Ovary (tissue), 9 donors: ENCODE data around the gene LIPF. TPM values are rescaled to one million over a fixed set of nuclear protein-coding genes. Genes with fewer than 3 reads are reported as not detected.

ENCODE experiments used
- DNase-seq, 5 donors: peaks; one replicate each; pipeline ENCODE4 v3.0.0-alpha.2; 2019 to 2020
- H3K27ac ChIP-seq, 2 donors: fragments of 200-600 bp; one replicate each; pipeline versions ENCODE4 v1.5.1 to v1.8.0; 2019 to 2022
- H3K27me3 ChIP-seq: fragments of 200-600 bp; one replicate; pipeline ENCODE4 v1.8.0; 2022
- H3K36me3 ChIP-seq: fragments of 200-600 bp; sonication (generic); one replicate; pipeline ENCODE4 v1.5.1; 2019
- H3K4me1 ChIP-seq: one replicate; pipeline ENCODE4 v1.8.1; 2013; ENCODE audit warnings: mild to moderate bottlenecking, moderate library complexity; ENCODE audit not compliant: insufficient read depth
- H3K4me3 ChIP-seq: fragments of 200-600 bp; sonication (generic); one replicate; pipeline ENCODE4 v1.5.1; 2017
- H3K9me3 ChIP-seq, 2 donors: fragments of 200-600 bp in 1 of 2; sonication (generic) in 1 of 2; one replicate each; pipeline versions ENCODE4 v1.5.1 to v1.8.1; 2013 to 2019; ENCODE audit warnings: mild to moderate bottlenecking in 1 of 2, moderate library complexity in 1 of 2
- EP300 ChIP-seq: sonication (generic); formaldehyde crosslinking; IDR thresholded peaks from one replicate; pipeline ENCODE4 v1.6.1; 2017; ENCODE audit warnings: antibody characterized with exemption
- POLR2A ChIP-seq: fragments of 450-650 bp; IDR thresholded peaks from one replicate; pipeline ENCODE4 v1.6.1; 2017; ENCODE audit warnings: antibody characterized with exemption, mild to moderate bottlenecking, moderate library complexity
- WGBS, 3 donors: extraction: QIAGEN DNeasy Blood & Tissue Kit in 1 of 3; methylation state at CpG; one replicate each; pipeline versions ENCODE4 v1.1.5 to v1.1.7; 2013 to 2017; 5-methylcytosine and 5-hydroxymethylcytosine counted together
- intact Hi-C, 4 donors: fragments of 100-400 bp; cut with DNase I; formaldehyde crosslinking; loops; one replicate each; pipeline versions ENCODE4 v1.11.0 to v1.15.1; 2022 to 2023
- polyA plus RNA-seq, 2 donors: library from polyadenylated mRNA; stranded (reverse); fragments of 200-250 nt in 1 of 2; fragments of 350-450 nt in 1 of 2; fragmentation: Illumina TruSeq in 1 of 2; extraction: RNeasy Lipid Tissue Mini Kit (QIAGEN cat#74804) in 1 of 2; gene quantifications; one replicate each; pipeline ENCODE4 v1.2.3, GENCODE V29; 2013 to 2014
- total RNA-seq, 7 donors: library from RNA; depleted of rRNA in 2 of 7; stranded (reverse); fragments of >200 nt in 2 of 7; fragmentation: NEBNext Ultra II Directional in 3 of 7; extraction: Animal tissue kit (Norgen Biotek cat#: 25700) in 3 of 7; gene quantifications; one replicate each; pipeline versions ENCODE4 v1.1.0 to v1.2.4, GENCODE V29; 2016 to 2023
- TF ChIP-seq, protein P1 (sequence below), 3 donors: fragments of 450-650 bp in 2 of 3; fragments of 200-600 bp in 1 of 3; IDR thresholded peaks; one replicate each; pipeline versions ENCODE4 v1.5.1 to v1.8.0; 2016 to 2022; ENCODE audit warnings: antibody characterized with exemption in 3 of 3, mild to moderate bottlenecking in 1 of 3
- donor health status: DM: no; HTN: no; CAD: no; lungs with moderate emphysema.
- donor health status: DM: no; HTN: no; CAD: no.
- donor health status: Bipolar disorder and iron deficiency.
- donor health status: DM: yes; HTN: yes; CAD: no.
- donor health status: DM: no; HTN: no; CAD: no.
- donor health status: DM: yes; HTN: yes; CAD: no.

Gene LIPF
- total and polyA plus RNA-seq, 9 donors: 0.75 TPM; not detected in 8

DNA sequence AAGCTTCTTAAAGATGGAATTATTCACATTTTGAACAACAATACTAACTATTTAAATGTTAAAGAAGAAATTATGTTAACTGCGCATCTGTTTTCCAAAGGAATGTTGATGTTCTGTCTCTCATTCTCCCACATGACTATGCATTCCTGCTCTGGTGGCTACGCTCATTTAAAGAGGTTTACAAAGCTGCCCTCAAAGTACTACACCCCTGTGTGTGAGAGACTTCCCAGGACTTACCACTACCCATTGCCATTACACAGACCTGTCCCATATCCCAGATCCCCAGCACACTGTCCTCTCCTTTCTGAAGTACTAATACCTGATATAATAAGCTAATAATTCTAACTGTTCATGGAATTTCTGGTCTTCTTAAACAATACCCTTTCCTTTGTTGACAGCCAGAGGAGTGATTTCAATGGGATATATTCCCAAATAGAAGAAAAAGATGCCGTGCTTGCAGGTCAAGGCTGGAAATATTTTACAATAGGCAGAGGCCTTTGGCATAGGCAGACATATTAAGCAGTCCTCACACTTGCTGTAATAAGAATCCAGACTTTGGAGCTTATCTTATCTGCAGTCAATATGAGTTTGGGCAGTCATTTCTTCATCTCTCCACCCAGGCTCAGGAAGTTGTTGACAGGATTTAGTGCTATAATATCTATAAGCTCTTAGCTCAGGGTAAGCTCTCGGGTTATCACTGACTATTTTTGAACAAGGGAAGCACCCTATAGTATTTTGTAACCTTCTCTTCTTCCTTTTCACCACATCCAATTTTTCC lies 12.2 kb downstream of the LIPF start:
- H3K27me3 ChIP-seq: no peaks in the 10 kb centered on the region
- no peaks in the 10 kb centered on the region for H3K36me3 ChIP-seq
- H3K9me3 ChIP-seq: no peaks in the 10 kb centered on the region
- no peak overlapping the region for H3K27ac ChIP-seq
- intact Hi-C loops: no loop called here
- WGBS, 3 donors: 60 to 86% (median 62%) methylated on average over 4 of the region's 4 CpGs
- no peak for DNase-seq
- no peak overlapping the region for H3K4me3 ChIP-seq
- no peaks in the 10 kb centered on the region for H3K4me1 ChIP-seq
- TF ChIP-seq, protein P1, sequence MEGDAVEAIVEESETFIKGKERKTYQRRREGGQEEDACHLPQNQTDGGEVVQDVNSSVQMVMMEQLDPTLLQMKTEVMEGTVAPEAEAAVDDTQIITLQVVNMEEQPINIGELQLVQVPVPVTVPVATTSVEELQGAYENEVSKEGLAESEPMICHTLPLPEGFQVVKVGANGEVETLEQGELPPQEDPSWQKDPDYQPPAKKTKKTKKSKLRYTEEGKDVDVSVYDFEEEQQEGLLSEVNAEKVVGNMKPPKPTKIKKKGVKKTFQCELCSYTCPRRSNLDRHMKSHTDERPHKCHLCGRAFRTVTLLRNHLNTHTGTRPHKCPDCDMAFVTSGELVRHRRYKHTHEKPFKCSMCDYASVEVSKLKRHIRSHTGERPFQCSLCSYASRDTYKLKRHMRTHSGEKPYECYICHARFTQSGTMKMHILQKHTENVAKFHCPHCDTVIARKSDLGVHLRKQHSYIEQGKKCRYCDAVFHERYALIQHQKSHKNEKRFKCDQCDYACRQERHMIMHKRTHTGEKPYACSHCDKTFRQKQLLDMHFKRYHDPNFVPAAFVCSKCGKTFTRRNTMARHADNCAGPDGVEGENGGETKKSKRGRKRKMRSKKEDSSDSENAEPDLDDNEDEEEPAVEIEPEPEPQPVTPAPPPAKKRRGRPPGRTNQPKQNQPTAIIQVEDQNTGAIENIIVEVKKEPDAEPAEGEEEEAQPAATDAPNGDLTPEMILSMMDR (IDR thresholded peaks at IDR 0.05): no peak
- TF ChIP-seq POLR2A: no peak
- TF ChIP-seq EP300: no peak

DNA sequence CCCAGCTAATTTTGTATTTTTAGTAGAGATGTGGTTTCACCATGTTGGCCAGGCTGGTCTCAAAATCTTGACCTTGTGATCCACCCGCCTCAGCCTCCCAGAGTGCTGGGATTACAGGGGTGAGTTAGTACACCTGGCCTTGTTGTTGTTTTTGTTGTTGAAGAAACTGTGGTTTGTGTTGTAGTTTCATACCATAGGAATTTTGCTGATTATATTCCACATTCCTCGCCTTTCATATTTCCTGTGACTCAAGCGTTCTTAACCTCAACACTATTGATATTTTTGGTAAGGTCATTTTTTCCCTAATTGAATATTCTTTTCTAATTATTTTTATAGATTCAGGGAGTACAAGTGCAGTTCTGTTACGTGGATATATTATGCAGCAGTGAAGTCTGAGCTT lies 16.7 kb downstream of the LIPF start:
- H3K4me1 ChIP-seq: no peaks in the 10 kb centered on the region
- DNase-seq: no peak
- H3K9me3 ChIP-seq: no peaks in the 10 kb centered on the region
- intact Hi-C loops: no loop called here
- no peak overlapping the region for H3K4me3 ChIP-seq
- no peaks in the 10 kb centered on the region for H3K36me3 ChIP-seq
- H3K27ac ChIP-seq: no peak overlapping the region
- no peaks in the 10 kb centered on the region for H3K27me3 ChIP-seq
- TF ChIP-seq POLR2A (no peak), EP300 (no peak)
- TF ChIP-seq, protein P1 (IDR thresholded peaks at IDR 0.05): no peak
- 76 to 86% (median 79%) methylated on average over 4 of the region's 4 CpGs for WGBS, 3 donors

DNA sequence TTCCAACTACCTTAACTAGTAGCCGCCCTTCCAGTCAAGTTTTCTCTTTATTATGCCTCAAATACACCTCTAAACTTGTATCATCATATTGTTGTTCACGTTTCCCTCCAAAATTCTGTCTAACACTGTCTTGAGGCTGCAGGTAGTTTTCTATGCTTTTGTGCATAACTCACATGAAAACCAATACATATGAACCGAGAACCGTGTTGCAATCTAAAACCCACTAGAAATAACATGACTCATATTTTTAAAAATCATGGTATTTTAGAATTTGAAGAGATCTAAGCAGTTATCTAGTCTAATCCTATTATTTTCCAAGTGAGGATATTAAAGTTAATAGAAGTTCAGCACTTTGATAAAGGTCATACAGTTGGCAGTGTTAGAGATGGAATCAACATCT lies 18.2 kb downstream of the LIPF start:
- no peaks in the 10 kb centered on the region for H3K27me3 ChIP-seq
- H3K36me3 ChIP-seq: no peaks in the 10 kb centered on the region
- no peak for DNase-seq
- intact Hi-C loops: no loop called here
- H3K4me3 ChIP-seq: no peak overlapping the region
- WGBS, 3 donors: 86 to 89% (median 88%) methylated on average over 4 of the region's 4 CpGs
- no peaks in the 10 kb centered on the region for H3K9me3 ChIP-seq
- no peak overlapping the region for H3K27ac ChIP-seq
- H3K4me1 ChIP-seq: no peaks in the 10 kb centered on the region
- TF ChIP-seq EP300 (no peak), POLR2A (no peak)
- TF ChIP-seq, protein P1 (IDR thresholded peaks at IDR 0.05): no peak

DNA sequence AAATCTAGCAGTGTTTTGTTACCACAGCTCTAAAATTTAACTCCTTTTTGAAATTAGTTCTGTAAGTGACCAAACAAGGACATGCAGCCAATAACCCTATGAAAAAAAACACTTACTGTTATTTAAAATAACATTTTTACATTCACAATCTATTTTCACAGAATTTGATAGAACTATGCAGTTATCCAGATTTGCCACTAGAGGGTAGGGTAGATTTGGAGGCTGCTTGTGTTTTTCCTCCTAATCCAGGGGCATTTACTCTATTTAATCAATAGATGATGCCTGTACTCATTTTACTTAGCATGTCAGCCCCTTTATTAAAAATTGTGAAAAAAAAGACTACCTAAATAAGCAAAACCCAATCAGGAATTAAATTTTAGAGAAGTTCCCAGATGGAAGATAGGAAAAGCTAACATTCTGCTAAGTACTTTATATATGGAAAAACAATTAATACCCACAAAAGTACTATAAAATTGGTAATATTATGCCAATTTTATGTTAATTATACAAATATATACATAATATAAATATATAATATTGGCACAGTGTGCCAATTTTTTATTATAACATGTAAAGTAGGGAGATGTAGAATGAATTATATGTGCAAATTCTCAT lies 23.7 kb downstream of the LIPF start:
- no peak for DNase-seq
- no peak for TF ChIP-seq EP300
- TF ChIP-seq, protein P1 (IDR thresholded peaks at IDR 0.05): peak; percentile 10 to 56 (median 43)
- Histone ChIP-seq H3K27me3 (no peaks in the 10 kb centered on the region), H3K9me3 (no peaks in the 10 kb centered on the region), H3K36me3 (no peaks in the 10 kb centered on the region), H3K4me3 (no peak overlapping the region), H3K27ac (no peak overlapping the region), H3K4me1 (no peaks in the 10 kb centered on the region)
- intact Hi-C loops: no loop called here
